CD14-positive monocyte (primary cell): ENCODE results near the gene SEC14L1. TPM values are rescaled to one million over a fixed set of nuclear protein-coding genes. Genes with fewer than 3 reads are reported as not detected.

Experiments
- DNase-seq, 3 donors: peaks; one replicate each; pipeline ENCODE4 v3.0.0-alpha.2; 2011 to 2022
- H2AFZ ChIP-seq: 2 replicates; pipeline ENCODE4 v1.6.0; 2012; ENCODE audit warnings: mild to moderate bottlenecking, low read depth, low read length, inconsistent platforms; ENCODE audit not compliant: insufficient read depth, poor library complexity, severe bottlenecking
- H3K27ac ChIP-seq, 2 donors: 1 replicate in 1 of 2; 2 replicates in 1 of 2; pipeline ENCODE4 v1.5.1; 2012 to 2013; ENCODE audit warnings: low read length in 2 of 2, control low read depth in 1 of 2, inconsistent platforms in 1 of 2, low read depth in 1 of 2, mild to moderate bottlenecking in 1 of 2
- H3K27me3 ChIP-seq, 2 donors: one replicate each; pipeline versions ENCODE4 v1.6.0 to v1.6.1; 2011 to 2013; ENCODE audit warnings: low read length in 2 of 2; ENCODE audit not compliant: control insufficient read depth in 2 of 2, insufficient read depth in 2 of 2
- H3K36me3 ChIP-seq, 2 donors: replicated peaks in 1 of 2; 1 replicate in 1 of 2; 2 replicates in 1 of 2; pipeline versions ENCODE4 v1.5.1 to v1.6.1; 2012 to 2013; ENCODE audit warnings: low read length in 2 of 2, control low read depth in 1 of 2, inconsistent platforms in 1 of 2, mild to moderate bottlenecking in 1 of 2; ENCODE audit not compliant: insufficient read depth in 2 of 2, control insufficient read depth in 1 of 2
- H3K4me1 ChIP-seq, 2 donors: 1 replicate in 1 of 2; 2 replicates in 1 of 2; pipeline versions ENCODE4 v1.5.1 to v1.6.1; 2012 to 2013; ENCODE audit warnings: low read length in 2 of 2, control low read depth in 1 of 2, inconsistent platforms in 1 of 2, mild to moderate bottlenecking in 1 of 2, moderate library complexity in 1 of 2; ENCODE audit not compliant: insufficient read depth in 2 of 2, control insufficient read depth in 1 of 2
- H3K4me2 ChIP-seq: replicated peaks from 2 replicates; pipeline ENCODE3; 2012; ENCODE audit warnings: low read length, moderate library complexity, mild to moderate bottlenecking; ENCODE audit not compliant: poor library complexity, severe bottlenecking; ENCODE audit errors: extremely low read depth
- H3K4me3 ChIP-seq, 3 experiments: fragments of 200-600 bp in 1 of 3; sonication (generic) in 1 of 3; replicated peaks in 1 of 3; 1 replicate in 2 of 3; 2 replicates in 1 of 3; pipeline ENCODE4 v1.5.1; 2011 to 2013; ENCODE audit warnings: low read length in 3 of 3, mild to moderate bottlenecking in 3 of 3, control low read depth in 2 of 3, low read depth in 2 of 3, inconsistent platforms in 1 of 3, moderate library complexity in 1 of 3
- H3K79me2 ChIP-seq: 2 replicates; pipeline ENCODE4 v1.6.0; 2012; ENCODE audit warnings: mild to moderate bottlenecking, control low read depth, inconsistent platforms, low read length, moderate library complexity; ENCODE audit not compliant: insufficient read depth
- H3K9ac ChIP-seq: 2 replicates; pipeline ENCODE4 v1.6.0; 2017; ENCODE audit warnings: low read length, mild to moderate bottlenecking; ENCODE audit not compliant: insufficient read depth, poor library complexity, severe bottlenecking
- H3K9me3 ChIP-seq, 2 donors: replicated peaks in 1 of 2; 1 replicate in 1 of 2; 2 replicates in 1 of 2; pipeline versions ENCODE4 v1.5.1 to v1.6.1; 2012 to 2013; ENCODE audit warnings: low read length in 2 of 2, control low read depth in 1 of 2; ENCODE audit not compliant: control insufficient read depth in 1 of 2, insufficient read depth in 1 of 2
- H4K20me1 ChIP-seq: 2 replicates; pipeline ENCODE4 v1.6.0; 2012; ENCODE audit warnings: mild to moderate bottlenecking, low read length, control low read depth, moderate library complexity; ENCODE audit not compliant: insufficient read depth
- H3K27ac Mint-ChIP-seq, 7 donors: one replicate each; pipeline ENCODE4 v1.8.0; 2020; ENCODE audit warnings: mild to moderate bottlenecking in 7 of 7, mixed read lengths in 7 of 7, moderate library complexity in 6 of 7, inconsistent platforms in 2 of 7
- H3K27me3 Mint-ChIP-seq, 3 donors: one replicate each; pipeline ENCODE4 v1.8.0; 2021 to 2022; ENCODE audit warnings: low read depth in 3 of 3, mild to moderate bottlenecking in 3 of 3, mixed read lengths in 3 of 3, moderate library complexity in 3 of 3, inconsistent platforms in 1 of 3
- H3K36me3 Mint-ChIP-seq, 2 donors: one replicate each; pipeline ENCODE4 v1.8.0; 2020; ENCODE audit warnings: mixed read lengths in 2 of 2, inconsistent platforms in 1 of 2, mild to moderate bottlenecking in 1 of 2
- H3K4me1 Mint-ChIP-seq: one replicate; pipeline ENCODE4 v1.8.0; 2020; ENCODE audit warnings: mild to moderate bottlenecking, mixed read lengths
- H3K4me3 Mint-ChIP-seq, 2 donors: one replicate each; pipeline ENCODE4 v1.8.0; 2020; ENCODE audit warnings: mild to moderate bottlenecking in 2 of 2, mixed read lengths in 2 of 2, moderate library complexity in 1 of 2
- H3K9me3 Mint-ChIP-seq, 7 donors: one replicate each; pipeline ENCODE4 v1.8.0; 2020 to 2022; ENCODE audit warnings: mixed read lengths in 7 of 7, mild to moderate bottlenecking in 6 of 7, moderate library complexity in 6 of 7, inconsistent platforms in 2 of 7
- CTCF ChIP-seq: fragments of 200-600 bp; IDR thresholded peaks from one replicate; pipeline ENCODE4 v1.8.0; 2022; ENCODE audit warnings: antibody characterized with exemption, mild to moderate bottlenecking
- WGBS: methylation state at CpG from one replicate; pipeline ENCODE4 v1.1.5; 2013; ENCODE audit warnings: missing lambda C conversion rate; ENCODE audit not compliant: insufficient coverage; 5-methylcytosine and 5-hydroxymethylcytosine counted together
- intact Hi-C, 2 donors: fragments of 100-400 bp; cut with micrococcal nuclease; formaldehyde crosslinking; loops; one replicate each; pipeline versions ENCODE4 v1.15.0 to v1.15.1; 2023
- polyA plus RNA-seq, 3 donors: library from polyadenylated mRNA; depleted of rRNA in 1 of 3; unstranded in 2 of 3; stranded (reverse) in 1 of 3; fragments of 300-500 nt in 2 of 3; fragments of >200 nt in 1 of 3; fragmentation: Illumina TruSeq in 2 of 3; gene quantifications; 1 replicate in 2 of 3; 2 replicates in 1 of 3; pipeline ENCODE4 v1.2.3, GENCODE V29; 2012 to 2021

SEC14L1 gene
- polyA plus RNA-seq, 3 donors = 34.1 to 76.4 (median 43.2) TPM

- H3K9me3 Mint-ChIP-seq = no peaks in the 10 kb centered on the region
- Histone ChIP-seq H3K36me3 (no peaks in the 10 kb centered on the region), H3K9ac (no peak overlapping the region), H3K4me2 (no peak overlapping the region), H3K79me2 (no peaks in the 10 kb centered on the region), H3K4me3 (no peak overlapping the region), H3K27me3 (no peaks in the 10 kb centered on the region), H3K9me3 (no peaks in the 10 kb centered on the region), H4K20me1 (no peaks in the 10 kb centered on the region), H3K27ac (no peak overlapping the region), H2AFZ (no peak overlapping the region), H3K4me1 (peaks cover 17 to 30% of the 10 kb centered on the region in 2 donors)
- DNase-seq = no peak
- intact Hi-C loops = no loop called here
- H3K4me1 Mint-ChIP-seq = peaks cover 19% of the 10 kb centered on the region
- no peak overlapping the region for H3K4me3 Mint-ChIP-seq
- no peak overlapping the region for H3K27ac Mint-ChIP-seq
- H3K36me3 Mint-ChIP-seq = no peaks in the 10 kb centered on the region
- H3K27me3 Mint-ChIP-seq = peaks cover 0 to 6% (median 0%) of the 10 kb centered on the region in 3 donors
- TF ChIP-seq CTCF = no peak
- WGBS = 100% methylated on average over 2 of the region's 4 CpGs
Measured at GRCh38 chr17:77117415-77117814, 23.4 kb upstream of the SEC14L1 start.

DNA sequence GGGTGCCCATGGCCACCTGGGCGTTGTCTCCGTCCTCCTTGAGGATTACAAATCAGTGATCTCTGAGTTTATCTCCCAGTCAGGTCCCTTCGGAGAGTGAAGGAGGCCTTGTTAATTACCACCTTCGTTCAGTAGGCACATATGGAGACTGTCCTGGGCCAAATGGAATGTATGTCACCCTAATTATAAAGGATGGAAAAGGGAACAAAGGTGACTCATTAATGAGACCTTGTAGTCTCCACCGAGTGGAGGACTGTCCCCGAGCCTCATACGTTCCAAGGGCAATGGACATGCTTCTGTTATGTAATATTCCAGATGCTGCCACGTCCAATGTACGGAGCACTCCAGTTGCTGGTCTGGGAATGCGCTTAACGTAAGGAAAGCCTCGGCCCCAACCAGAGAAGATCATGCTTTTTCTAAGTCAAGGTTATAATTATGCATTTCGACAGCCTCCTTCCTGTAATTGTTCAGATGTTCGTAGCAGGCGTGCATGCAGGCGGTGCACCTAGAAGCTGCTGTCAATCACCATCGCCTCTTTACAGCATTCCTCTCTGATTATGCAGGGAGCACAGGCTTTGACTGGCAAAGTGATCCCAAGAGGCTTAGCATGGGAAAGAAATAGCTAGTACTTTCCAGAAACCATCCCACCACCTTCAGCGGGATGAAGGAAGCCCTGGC is 22.4 kb upstream of the SEC14L1 start:
- H3K27ac ChIP-seq = no peak overlapping the region
- no peaks in the 10 kb centered on the region for H3K36me3 ChIP-seq
- peaks cover 0 to 6% (median 1%) of the 10 kb centered on the region in 3 donors for H3K27me3 Mint-ChIP-seq
- no peak overlapping the region for H3K4me3 Mint-ChIP-seq
- no peak overlapping the region for H3K9ac ChIP-seq
- no peak overlapping the region for H3K4me3 ChIP-seq
- H4K20me1 ChIP-seq = no peaks in the 10 kb centered on the region
- no peaks in the 10 kb centered on the region for H3K9me3 Mint-ChIP-seq
- H3K4me1 ChIP-seq = peaks cover 16 to 29% of the 10 kb centered on the region in 2 donors
- 92% methylated on average over 15 of the region's 18 CpGs for WGBS
- intact Hi-C loops = no loop called here
- H3K9me3 ChIP-seq = no peaks in the 10 kb centered on the region
- peaks cover 0 to 3% of the 10 kb centered on the region in 2 donors for H3K36me3 Mint-ChIP-seq
- no peak overlapping the region for H2AFZ ChIP-seq
- no peak for DNase-seq
- TF ChIP-seq CTCF = no peak
- H3K4me1 Mint-ChIP-seq = peaks cover 22% of the 10 kb centered on the region
- H3K27ac Mint-ChIP-seq = no peak overlapping the region
- no peaks in the 10 kb centered on the region for H3K27me3 ChIP-seq
- no peak overlapping the region for H3K4me2 ChIP-seq
- no peaks in the 10 kb centered on the region for H3K79me2 ChIP-seq
